ENCODE data around the gene DNAH12. TPM values are rescaled to one million over a fixed set of nuclear protein-coding genes. Genes with fewer than 3 reads are reported as not detected.

The DNAH12 gene
- total and polyA plus RNA-seq, 2 of the 4 experiments (the other 2 are of a cell fraction): under 0.01 to 0.02 TPM

DNA sequence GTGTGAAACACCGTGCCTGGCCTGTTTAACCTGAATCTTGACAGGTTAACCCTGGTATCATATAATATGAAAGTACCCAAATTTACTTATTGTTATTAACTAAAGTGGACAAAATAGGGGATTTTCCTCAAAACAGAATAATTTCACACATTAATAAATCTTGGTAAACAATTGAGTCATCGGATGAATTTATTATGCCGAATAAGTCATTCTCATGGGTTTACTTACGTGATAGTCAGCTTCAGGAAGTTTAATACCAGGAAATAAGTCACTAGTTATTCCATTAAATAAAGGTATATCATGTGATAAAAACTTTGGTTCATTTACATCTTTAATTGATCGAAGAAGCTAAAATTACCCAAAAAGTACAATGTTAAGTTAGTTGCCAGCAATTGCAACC, 99.7 kb downstream of the DNAH12 start:
- Histone ChIP-seq H3K14ac (replicated peaks; ENCODE audit: low read depth, low read length) (no peak overlapping the region), H2BK20ac (ENCODE audit: low read depth, low read length) (no peak overlapping the region), H3K4ac (ENCODE audit: low read depth, low read length) (no peak overlapping the region), H2BK120ac (ENCODE audit: low read depth, low read length) (no peak overlapping the region), H4K5ac (ENCODE audit: low read depth, low read length) (no peak overlapping the region), H4K20me1 (ENCODE audit: insufficient read depth, low read length) (no peaks in the 10 kb centered on the region), H3K27me3 (ENCODE audit: control insufficient read depth, insufficient read depth, low read length) (no peaks in the 10 kb centered on the region; the same call in 1 of the 2 replicates), H3K4me2 (ENCODE audit: low read depth, low read length) (no peak overlapping the region), H2BK5ac (ENCODE audit: low read depth, low read length, poor library complexity, severe bottlenecking) (no peak overlapping the region), H3K9me3 (ENCODE audit: control insufficient read depth, insufficient read depth, low read length) (no peaks in the 10 kb centered on the region), H3K23ac (ENCODE audit: low read depth, low read length) (no peak overlapping the region), H3K36me3 (ENCODE audit: control insufficient read depth, insufficient read depth, low read length) (no peaks in the 10 kb centered on the region), H3K9me1 (ENCODE audit: insufficient read depth, low read length) (no peaks in the 10 kb centered on the region), H3K79me1 (ENCODE audit: low read depth in 1 of 2, low read length in 2 of 2) (no peaks in the 10 kb centered on the region), H3K18ac (ENCODE audit: low read depth, low read length) (no peak overlapping the region), H3K9ac (ENCODE audit: low read depth, low read length) (no peak overlapping the region), H2AFZ (replicated peaks; ENCODE audit: low read length, poor library complexity) (no peak overlapping the region), H3K56ac (ENCODE audit: extremely low read depth, insufficient read depth, low read length) (no peak overlapping the region), H4K91ac (ENCODE audit: insufficient read depth, low read depth, low read length) (no peak overlapping the region), H3K4me1 (ENCODE audit: control insufficient read depth, insufficient read depth, low read length) (no peaks in the 10 kb centered on the region), H2AK5ac (ENCODE audit: low read depth, low read length) (no peak overlapping the region), H3K27ac (ENCODE audit: insufficient read depth, low read length) (no peak overlapping the region), H4K8ac (ENCODE audit: low read depth in 2 of 2, low read length in 2 of 2) (no peak overlapping the region), H2BK15ac (ENCODE audit: low read depth, low read length) (no peak overlapping the region), H2AK9ac (replicated peaks; ENCODE audit: low read depth, low read length, poor library complexity) (no peak overlapping the region), H3K4me3 (ENCODE audit: insufficient read depth, low read depth, low read length) (no peak overlapping the region)
- intact Hi-C loops (cut with micrococcal nuclease): no loop called here
- no peak for TF ChIP-seq RFX5 (IDR thresholded peaks at IDR 0.05; ENCODE audit: low read depth, low read length)
- no peak for TF ChIP-seq MXI1 (IDR thresholded peaks at IDR 0.05; ENCODE audit: borderline replicate concordance, low read depth, low read length)
- no peak for TF ChIP-seq SMC3 (IDR thresholded peaks at IDR 0.05; ENCODE audit: low read depth, low read length)
- TF ChIP-seq, protein P1, sequence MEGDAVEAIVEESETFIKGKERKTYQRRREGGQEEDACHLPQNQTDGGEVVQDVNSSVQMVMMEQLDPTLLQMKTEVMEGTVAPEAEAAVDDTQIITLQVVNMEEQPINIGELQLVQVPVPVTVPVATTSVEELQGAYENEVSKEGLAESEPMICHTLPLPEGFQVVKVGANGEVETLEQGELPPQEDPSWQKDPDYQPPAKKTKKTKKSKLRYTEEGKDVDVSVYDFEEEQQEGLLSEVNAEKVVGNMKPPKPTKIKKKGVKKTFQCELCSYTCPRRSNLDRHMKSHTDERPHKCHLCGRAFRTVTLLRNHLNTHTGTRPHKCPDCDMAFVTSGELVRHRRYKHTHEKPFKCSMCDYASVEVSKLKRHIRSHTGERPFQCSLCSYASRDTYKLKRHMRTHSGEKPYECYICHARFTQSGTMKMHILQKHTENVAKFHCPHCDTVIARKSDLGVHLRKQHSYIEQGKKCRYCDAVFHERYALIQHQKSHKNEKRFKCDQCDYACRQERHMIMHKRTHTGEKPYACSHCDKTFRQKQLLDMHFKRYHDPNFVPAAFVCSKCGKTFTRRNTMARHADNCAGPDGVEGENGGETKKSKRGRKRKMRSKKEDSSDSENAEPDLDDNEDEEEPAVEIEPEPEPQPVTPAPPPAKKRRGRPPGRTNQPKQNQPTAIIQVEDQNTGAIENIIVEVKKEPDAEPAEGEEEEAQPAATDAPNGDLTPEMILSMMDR (conservative IDR thresholded peaks at IDR 0.05; ENCODE audit: low read depth, low read length): no peak
- TF ChIP-seq CHD1 (IDR thresholded peaks at IDR 0.05; ENCODE audit: low read depth, low read length): no peak
- TF ChIP-seq RAD21 (IDR thresholded peaks at IDR 0.05; ENCODE audit: low read length): no peak
- TF ChIP-seq RCOR1 (IDR thresholded peaks at IDR 0.05; ENCODE audit: insufficient replicate concordance, low read length): no peak
- no peak for TF ChIP-seq MAZ (IDR thresholded peaks at IDR 0.05; ENCODE audit: borderline replicate concordance, low read depth, low read length)
- no peak for TF ChIP-seq POLR2A (IDR thresholded peaks at IDR 0.05; ENCODE audit: low read depth, low read length)
- no peak for TF ChIP-seq FOS (IDR thresholded peaks at IDR 0.05; ENCODE audit: low read depth, low read length)
- no peak for TF ChIP-seq BHLHE40 (IDR thresholded peaks at IDR 0.05; ENCODE audit: low read depth, low read length)
- no peak for TF ChIP-seq CEBPB (IDR thresholded peaks at IDR 0.05; ENCODE audit: low read depth, low read length)
- TF ChIP-seq MAFK (IDR thresholded peaks at IDR 0.05; ENCODE audit: low read depth, low read length): no peak
- no peak for TF ChIP-seq NFE2L2 (IDR thresholded peaks at IDR 0.05; ENCODE audit: low read depth, low read length)
- TF ChIP-seq, protein P2, sequence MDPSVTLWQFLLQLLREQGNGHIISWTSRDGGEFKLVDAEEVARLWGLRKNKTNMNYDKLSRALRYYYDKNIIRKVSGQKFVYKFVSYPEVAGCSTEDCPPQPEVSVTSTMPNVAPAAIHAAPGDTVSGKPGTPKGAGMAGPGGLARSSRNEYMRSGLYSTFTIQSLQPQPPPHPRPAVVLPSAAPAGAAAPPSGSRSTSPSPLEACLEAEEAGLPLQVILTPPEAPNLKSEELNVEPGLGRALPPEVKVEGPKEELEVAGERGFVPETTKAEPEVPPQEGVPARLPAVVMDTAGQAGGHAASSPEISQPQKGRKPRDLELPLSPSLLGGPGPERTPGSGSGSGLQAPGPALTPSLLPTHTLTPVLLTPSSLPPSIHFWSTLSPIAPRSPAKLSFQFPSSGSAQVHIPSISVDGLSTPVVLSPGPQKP (IDR thresholded peaks at IDR 0.05; ENCODE audit: borderline replicate concordance, low read depth, low read length): no peak
- ATAC-seq (ENCODE audit: low read depth) (no peak), DNase-seq (no peak)
- POLR2A ChIA-PET (ENCODE audit: unreplicated experiment): no interaction called here
- in situ Hi-C loops (cut with MboI; ENCODE audit: low sequenced_read_pairs): no loop called here
- CTCF ChIA-PET: no interaction called here
- WGBS, 2 experiments (ENCODE audit: extremely low coverage in 2 of 2, insufficient read length in 1 of 2): no CpG with 5 or more reads among the region's 5 CpGs
- BruUV-seq (replicated peaks): no TSS peak
- dilution Hi-C loops (cut with HindIII; ENCODE audit: low sequenced_read_pairs, unreplicated experiment): no loop called here

Measured in IMR-90 (cell line).